IPS-15b (cell line): ENCODE results near the gene LIPA.

Experiments
- H3K27me3 ChIP-seq: one replicate; pipeline ENCODE4 v1.6.1; 2013; ENCODE audit warnings: low read length; ENCODE audit not compliant: control insufficient read depth, insufficient read depth
- H3K36me3 ChIP-seq: one replicate; pipeline ENCODE4 v1.6.1; 2013; ENCODE audit warnings: low read length; ENCODE audit not compliant: control insufficient read depth, insufficient read depth
- H3K4me1 ChIP-seq: one replicate; pipeline ENCODE4 v1.6.1; 2013; ENCODE audit warnings: mild to moderate bottlenecking, low read length; ENCODE audit not compliant: control insufficient read depth, insufficient read depth
- H3K4me3 ChIP-seq: one replicate; pipeline ENCODE4 v1.5.1; 2013; ENCODE audit warnings: low read depth, low read length
- H3K9ac ChIP-seq: one replicate; pipeline ENCODE4 v1.6.1; 2013; ENCODE audit warnings: low read depth, mild to moderate bottlenecking, low read length
- H3K9me3 ChIP-seq: one replicate; pipeline ENCODE4 v1.6.1; 2013; ENCODE audit warnings: mild to moderate bottlenecking, low read length; ENCODE audit not compliant: control insufficient read depth, insufficient read depth

LIPA gene

GRCh38 chr10:89283025-89283935 lies 31.7 kb upstream of the LIPA start:
- no peaks in the 10 kb centered on the region for H3K36me3 ChIP-seq
- peaks cover 8% of the 10 kb centered on the region for H3K4me1 ChIP-seq
- no peak overlapping the region for H3K9ac ChIP-seq
- H3K27me3 ChIP-seq: no peaks in the 10 kb centered on the region
- no peak overlapping the region for H3K4me3 ChIP-seq
- H3K9me3 ChIP-seq: no peaks in the 10 kb centered on the region

- H3K36me3 ChIP-seq: no peaks in the 10 kb centered on the region
- peaks cover 8% of the 10 kb centered on the region for H3K4me1 ChIP-seq
- H3K27me3 ChIP-seq: no peaks in the 10 kb centered on the region
Measured at GRCh38 chr10:89281606-89282395, 30.2 kb upstream of the LIPA start.

GRCh38 chr10:89280508-89280907 lies 28.9 kb upstream of the LIPA start:
- H3K4me3 ChIP-seq: no peak overlapping the region
- no peaks in the 10 kb centered on the region for H3K27me3 ChIP-seq
- H3K9ac ChIP-seq: no peak overlapping the region
- no peaks in the 10 kb centered on the region for H3K9me3 ChIP-seq
- peaks cover 8% of the 10 kb centered on the region for H3K4me1 ChIP-seq
- H3K36me3 ChIP-seq: no peaks in the 10 kb centered on the region

More at GRCh38 chr10:89281606-89282395, 30.2 kb upstream of the LIPA start:
- no peaks in the 10 kb centered on the region for H3K9me3 ChIP-seq
- H3K9ac ChIP-seq: no peak overlapping the region
- H3K4me3 ChIP-seq: no peak overlapping the region

DNA sequence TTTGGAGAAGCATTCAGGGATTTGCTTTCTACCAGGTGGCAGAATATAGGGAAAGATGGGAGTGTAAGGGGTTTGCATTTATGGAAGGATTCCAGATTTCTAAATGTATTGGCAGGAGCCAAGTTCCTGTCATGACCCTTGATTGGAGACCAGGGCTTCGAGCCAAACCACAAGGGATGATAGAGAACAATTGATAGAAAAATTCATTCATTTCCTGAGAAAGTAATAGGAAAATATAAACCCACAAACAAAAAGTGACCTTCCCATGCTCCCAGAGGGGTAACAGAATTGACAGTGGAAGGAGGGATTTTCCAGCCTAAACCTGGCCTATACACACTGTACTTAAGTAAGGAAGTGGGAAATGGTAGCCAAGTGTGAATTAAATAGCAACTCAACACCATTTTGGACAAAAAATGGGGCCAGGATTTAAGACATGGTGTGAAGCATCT lies 27.9 kb upstream of the LIPA start:
- Histone ChIP-seq H3K4me3 (no peak overlapping the region), H3K36me3 (no peaks in the 10 kb centered on the region), H3K9ac (no peak overlapping the region), H3K9me3 (no peaks in the 10 kb centered on the region), H3K27me3 (no peaks in the 10 kb centered on the region), H3K4me1 (peaks cover 8% of the 10 kb centered on the region)

- Histone ChIP-seq H3K9me3 (no peaks in the 10 kb centered on the region), H3K9ac (no peak overlapping the region), H3K4me1 (peaks cover 5% of the 10 kb centered on the region), H3K36me3 (no peaks in the 10 kb centered on the region), H3K4me3 (no peak overlapping the region), H3K27me3 (no peaks in the 10 kb centered on the region)
Measured at GRCh38 chr10:89278900-89279392, 27.4 kb upstream of the LIPA start.

DNA sequence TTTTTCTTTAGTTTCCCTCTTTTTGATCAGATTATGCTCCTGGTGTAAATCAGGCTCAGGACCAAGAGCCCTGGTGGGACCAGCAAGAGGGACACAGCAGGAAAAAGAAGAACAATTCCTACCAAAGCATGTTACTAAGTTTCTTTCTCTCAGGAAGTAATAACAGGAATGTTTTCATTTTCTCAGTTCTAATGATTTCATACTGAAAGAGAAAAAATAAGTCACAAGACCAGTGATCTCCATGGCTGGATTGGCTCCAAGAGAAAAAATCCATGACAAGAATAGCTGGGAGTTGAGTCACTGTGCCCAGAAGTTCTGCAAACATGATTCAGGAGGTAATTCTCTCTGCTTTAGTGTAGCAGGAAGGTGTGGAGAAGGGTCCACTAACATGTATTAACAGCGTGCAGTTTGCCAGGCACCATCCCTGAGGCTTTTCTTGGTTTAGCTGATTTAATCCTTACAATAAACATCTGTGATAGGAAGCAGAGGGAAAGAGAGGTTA lies 26.5 kb upstream of the LIPA start:
- H3K4me3 ChIP-seq: no peak overlapping the region
- no peak overlapping the region for H3K9ac ChIP-seq
- no peaks in the 10 kb centered on the region for H3K27me3 ChIP-seq
- H3K36me3 ChIP-seq: no peaks in the 10 kb centered on the region
- no peaks in the 10 kb centered on the region for H3K4me1 ChIP-seq
- no peaks in the 10 kb centered on the region for H3K9me3 ChIP-seq

- Histone ChIP-seq H3K27me3 (no peaks in the 10 kb centered on the region), H3K4me3 (no peak overlapping the region), H3K9ac (no peak overlapping the region), H3K4me1 (no peaks in the 10 kb centered on the region), H3K9me3 (no peaks in the 10 kb centered on the region), H3K36me3 (no peaks in the 10 kb centered on the region)
Measured at GRCh38 chr10:89275383-89275782, 23.8 kb upstream of the LIPA start.

- H3K36me3 ChIP-seq: no peaks in the 10 kb centered on the region
- no peak overlapping the region for H3K9ac ChIP-seq
- H3K27me3 ChIP-seq: no peaks in the 10 kb centered on the region
- no peak overlapping the region for H3K4me3 ChIP-seq
- no peaks in the 10 kb centered on the region for H3K9me3 ChIP-seq
- no peaks in the 10 kb centered on the region for H3K4me1 ChIP-seq
Measured at GRCh38 chr10:89274928-89275327, 23.4 kb upstream of the LIPA start.

DNA sequence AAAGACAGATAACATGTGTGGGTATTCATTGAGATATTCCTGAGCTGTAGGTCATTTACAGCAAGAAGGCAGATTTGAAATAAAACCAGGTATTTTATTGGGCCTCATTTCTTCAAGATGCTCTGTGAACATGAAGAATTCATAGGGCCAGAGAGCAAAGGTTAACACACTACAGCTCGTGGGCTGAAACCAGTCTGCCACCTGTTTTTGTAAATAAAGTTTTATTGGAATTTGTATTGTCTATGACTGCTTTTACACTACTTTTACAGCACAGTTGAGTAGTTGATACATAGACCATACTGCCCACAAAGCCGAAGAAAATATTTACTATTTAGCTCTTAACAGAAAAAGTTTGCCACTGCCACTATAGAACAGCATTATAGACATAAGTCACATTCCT lies 22.1 kb upstream of the LIPA start:
- Histone ChIP-seq H3K9me3 (no peaks in the 10 kb centered on the region), H3K4me3 (no peak overlapping the region), H3K36me3 (no peaks in the 10 kb centered on the region), H3K27me3 (no peaks in the 10 kb centered on the region), H3K9ac (no peak overlapping the region), H3K4me1 (no peaks in the 10 kb centered on the region)

DNA sequence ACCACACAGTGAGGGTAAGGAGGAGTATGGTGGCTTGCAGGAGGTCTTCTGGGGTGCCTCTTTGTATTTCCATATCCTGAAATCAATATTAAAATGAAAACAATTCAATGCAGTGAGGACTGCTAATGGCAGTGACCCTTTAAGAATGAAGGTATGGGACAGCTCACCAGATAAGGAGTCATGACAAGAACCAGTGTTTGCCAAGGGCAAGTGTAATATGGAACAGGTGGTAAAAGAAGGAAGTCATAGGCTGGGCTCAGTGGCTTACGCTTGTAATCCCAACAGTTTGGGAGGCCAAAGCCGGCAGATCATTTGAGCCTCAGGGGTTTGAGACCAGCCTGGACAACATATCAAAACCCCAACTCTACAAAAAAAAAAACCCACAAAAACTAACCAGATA lies 20.0 kb upstream of the LIPA start:
- H3K9ac ChIP-seq: no peak overlapping the region
- no peaks in the 10 kb centered on the region for H3K36me3 ChIP-seq
- no peaks in the 10 kb centered on the region for H3K27me3 ChIP-seq
- H3K4me1 ChIP-seq: no peaks in the 10 kb centered on the region
- H3K4me3 ChIP-seq: no peak overlapping the region
- no peaks in the 10 kb centered on the region for H3K9me3 ChIP-seq

GRCh38 chr10:89270153-89270483 lies 18.5 kb upstream of the LIPA start:
- H3K9me3 ChIP-seq: no peaks in the 10 kb centered on the region
- no peak overlapping the region for H3K4me3 ChIP-seq
- H3K27me3 ChIP-seq: no peaks in the 10 kb centered on the region
- no peak overlapping the region for H3K9ac ChIP-seq
- H3K4me1 ChIP-seq: no peaks in the 10 kb centered on the region
- H3K36me3 ChIP-seq: no peaks in the 10 kb centered on the region
